Measurements from ENCODE around the gene IRAK3.

- TF ChIP-seq CTCF (IDR thresholded peaks at IDR 0.05) (no peak), POLR2AphosphoS5 (IDR thresholded peaks at IDR 0.05) (no peak)
Observed at GRCh38 chr12:66282244-66282643, 93.2 kb downstream of the IRAK3 start.

Data from esophagus muscularis mucosa (tissue), 3 donors.